Peyer's patch (tissue), 4 donors: ENCODE results near the gene SRPK3. TPM values are rescaled to one million over a fixed set of nuclear protein-coding genes. Genes with fewer than 3 reads are reported as not detected.

Experiments used
- DNase-seq, 3 donors: peaks; one replicate each; pipeline ENCODE4 v3.0.0-alpha.2; 2017 to 2019
- H3K27ac ChIP-seq, 4 donors: fragments of 200-600 bp; sonication (generic); one replicate each; pipeline ENCODE4 v1.5.1; 2016 to 2019
- H3K27me3 ChIP-seq, 2 donors: fragments of 200-600 bp; sonication (generic); one replicate each; pipeline ENCODE4 v1.5.1; 2019
- H3K36me3 ChIP-seq, 3 donors: fragments of 200-600 bp; sonication (generic); one replicate each; pipeline ENCODE4 v1.5.1; 2016 to 2019
- H3K4me1 ChIP-seq, 4 donors: fragments of 200-600 bp; sonication (generic); one replicate each; pipeline ENCODE4 v1.5.1; 2016 to 2019
- H3K4me3 ChIP-seq, 4 donors: fragments of 200-600 bp; sonication (generic); 1 replicate in 3 of 4; 2 replicates in 1 of 4; pipeline ENCODE4 v1.5.1; 2016 to 2019; ENCODE audit warnings: mild to moderate bottlenecking in 1 of 4
- H3K9me3 ChIP-seq, 4 donors: fragments of 200-600 bp; sonication (generic); one replicate each; pipeline ENCODE4 v1.5.1; 2016 to 2019; ENCODE audit warnings: mild to moderate bottlenecking in 1 of 4
- POLR2A ChIP-seq, 2 donors: fragments of 450-650 bp; IDR thresholded peaks; one replicate each; pipeline ENCODE4 v1.5.1; 2017; ENCODE audit warnings: antibody characterized with exemption in 2 of 2, mild to moderate bottlenecking in 2 of 2, moderate library complexity in 2 of 2
- total RNA-seq, 4 donors: library from RNA; depleted of rRNA; stranded (reverse); fragments of >200 nt; gene quantifications; one replicate each; pipeline ENCODE4 v1.1.0, GENCODE V29; 2016
- TF ChIP-seq, protein P1 (sequence below), 6 experiments: fragments of 450-650 bp in 4 of 6; fragments of 200-600 bp in 2 of 6; sonication (generic) in 1 of 6; IDR thresholded peaks; one replicate each; pipeline ENCODE4 v1.5.1; 2017 to 2019; ENCODE audit warnings: antibody characterized with exemption in 6 of 6, mild to moderate bottlenecking in 3 of 6, moderate library complexity in 1 of 6

Gene SRPK3
- total RNA-seq, 4 donors from 2014 or later: 1.7 TPM; not detected in 3

DNA sequence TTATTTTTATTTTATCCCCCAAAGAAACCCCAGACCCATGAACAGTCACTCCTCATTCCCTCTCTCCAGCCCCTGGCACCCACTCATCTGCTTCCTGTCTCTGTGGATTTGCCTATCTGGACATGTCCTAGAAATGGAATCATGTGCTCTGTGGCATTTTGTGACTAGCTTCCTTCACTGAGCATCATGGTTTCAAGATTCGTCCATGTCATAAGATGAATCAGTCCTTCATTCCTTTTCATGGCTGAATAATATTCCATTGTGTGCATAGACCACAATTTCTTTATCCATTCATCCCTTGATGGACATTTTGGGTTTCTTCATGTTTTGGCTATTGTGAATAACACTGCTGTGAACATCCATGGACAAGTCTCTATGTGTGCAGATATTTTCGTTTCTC lies 46.0 kb upstream of the SRPK3 start:
- no peak for TF ChIP-seq POLR2A (IDR thresholded peaks at IDR 0.05)
- TF ChIP-seq, protein P1, sequence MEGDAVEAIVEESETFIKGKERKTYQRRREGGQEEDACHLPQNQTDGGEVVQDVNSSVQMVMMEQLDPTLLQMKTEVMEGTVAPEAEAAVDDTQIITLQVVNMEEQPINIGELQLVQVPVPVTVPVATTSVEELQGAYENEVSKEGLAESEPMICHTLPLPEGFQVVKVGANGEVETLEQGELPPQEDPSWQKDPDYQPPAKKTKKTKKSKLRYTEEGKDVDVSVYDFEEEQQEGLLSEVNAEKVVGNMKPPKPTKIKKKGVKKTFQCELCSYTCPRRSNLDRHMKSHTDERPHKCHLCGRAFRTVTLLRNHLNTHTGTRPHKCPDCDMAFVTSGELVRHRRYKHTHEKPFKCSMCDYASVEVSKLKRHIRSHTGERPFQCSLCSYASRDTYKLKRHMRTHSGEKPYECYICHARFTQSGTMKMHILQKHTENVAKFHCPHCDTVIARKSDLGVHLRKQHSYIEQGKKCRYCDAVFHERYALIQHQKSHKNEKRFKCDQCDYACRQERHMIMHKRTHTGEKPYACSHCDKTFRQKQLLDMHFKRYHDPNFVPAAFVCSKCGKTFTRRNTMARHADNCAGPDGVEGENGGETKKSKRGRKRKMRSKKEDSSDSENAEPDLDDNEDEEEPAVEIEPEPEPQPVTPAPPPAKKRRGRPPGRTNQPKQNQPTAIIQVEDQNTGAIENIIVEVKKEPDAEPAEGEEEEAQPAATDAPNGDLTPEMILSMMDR (IDR thresholded peaks at IDR 0.05): no peak
- no peaks in the 10 kb centered on the region for H3K27me3 ChIP-seq
- no peaks in the 10 kb centered on the region for H3K9me3 ChIP-seq
- no peak overlapping the region for H3K4me3 ChIP-seq
- H3K4me1 ChIP-seq: peaks cover 0 to 1% (median 0%) of the 10 kb centered on the region in 4 donors
- no peak for DNase-seq
- H3K36me3 ChIP-seq: peaks cover 0 to 7% (median 0%) of the 10 kb centered on the region in 3 donors
- no peak overlapping the region for H3K27ac ChIP-seq

DNA sequence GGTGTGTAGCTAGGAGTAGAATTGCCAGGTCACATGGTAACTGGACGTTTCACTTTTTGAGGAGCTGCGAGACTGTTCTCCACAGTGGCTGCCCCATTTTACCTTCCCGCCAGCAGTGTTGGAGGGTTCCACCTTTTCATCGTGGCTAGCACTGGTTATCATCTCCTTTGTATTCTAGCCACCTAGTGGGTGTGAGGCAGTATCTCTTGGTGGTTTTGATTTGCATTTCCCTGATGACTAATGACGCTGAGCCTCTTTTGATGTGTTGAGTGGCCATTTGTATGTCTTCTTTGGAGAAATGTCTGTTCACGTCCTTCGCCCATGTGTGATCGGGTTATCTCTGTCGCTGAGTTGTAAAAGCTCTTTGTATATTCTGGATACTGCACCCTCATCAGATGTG lies 45.6 kb upstream of the SRPK3 start:
- TF ChIP-seq, protein P1 (IDR thresholded peaks at IDR 0.05): peak in 3 of 6 experiments; percentile 9 to 13 (median 11)
- TF ChIP-seq POLR2A (IDR thresholded peaks at IDR 0.05): no peak
- H3K4me3 ChIP-seq: no peak overlapping the region
- no peaks in the 10 kb centered on the region for H3K9me3 ChIP-seq
- H3K36me3 ChIP-seq: peaks cover 0 to 7% (median 0%) of the 10 kb centered on the region in 3 donors
- no peaks in the 10 kb centered on the region for H3K27me3 ChIP-seq
- H3K4me1 ChIP-seq: peaks cover 0 to 6% (median 0%) of the 10 kb centered on the region in 4 donors
- no peak overlapping the region for H3K27ac ChIP-seq
- no peak for DNase-seq

DNA sequence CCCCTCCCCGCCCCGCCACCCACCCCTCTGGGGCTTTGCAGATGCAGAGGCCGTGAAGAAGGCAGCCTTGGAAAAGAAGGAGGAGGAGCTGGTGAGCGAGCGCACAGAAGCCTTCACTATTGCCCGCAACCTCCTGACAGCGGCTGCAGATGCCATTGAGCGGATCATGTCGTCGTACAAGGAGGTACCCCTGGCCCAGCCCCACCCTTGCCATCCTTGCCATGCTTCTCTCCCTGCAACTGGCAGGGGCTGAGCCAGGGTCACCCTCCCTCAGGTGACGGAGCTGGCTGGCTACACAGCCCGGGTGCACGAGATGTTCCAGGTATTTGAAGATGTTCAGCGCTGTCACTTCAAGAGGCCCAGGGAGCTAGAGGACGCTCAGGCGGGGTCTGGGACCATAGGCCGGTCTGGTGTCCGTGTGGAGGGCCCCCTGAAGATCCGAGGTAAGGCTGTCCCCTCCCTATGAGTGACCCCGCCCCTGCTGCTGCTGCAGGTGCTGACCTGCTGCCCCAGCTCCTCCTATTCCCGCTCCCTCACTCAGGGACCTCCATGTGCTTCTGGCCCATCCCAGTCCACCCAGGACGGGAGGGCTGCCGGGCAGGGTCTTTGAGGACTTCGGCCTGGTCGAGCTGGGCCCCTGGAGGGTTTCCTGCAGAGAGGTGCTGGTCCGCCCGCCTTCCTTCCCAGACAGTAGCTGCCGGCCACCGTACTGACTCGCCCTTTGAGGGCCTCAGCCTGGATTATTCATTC lies 44.6 kb upstream of the SRPK3 start:
- TF ChIP-seq, protein P1 (IDR thresholded peaks at IDR 0.05): no peak
- no peak for TF ChIP-seq POLR2A (IDR thresholded peaks at IDR 0.05)
- DNase-seq: no peak
- peaks cover 0 to 7% (median 0%) of the 10 kb centered on the region in 3 donors for H3K36me3 ChIP-seq
- H3K27ac ChIP-seq: peak overlapping the region in 2 of 4 donors; percentile 45 to 67
- no peaks in the 10 kb centered on the region for H3K9me3 ChIP-seq
- H3K4me1 ChIP-seq: peaks cover 0 to 8% (median 0%) of the 10 kb centered on the region in 4 donors
- no peak overlapping the region for H3K4me3 ChIP-seq
- no peaks in the 10 kb centered on the region for H3K27me3 ChIP-seq

DNA sequence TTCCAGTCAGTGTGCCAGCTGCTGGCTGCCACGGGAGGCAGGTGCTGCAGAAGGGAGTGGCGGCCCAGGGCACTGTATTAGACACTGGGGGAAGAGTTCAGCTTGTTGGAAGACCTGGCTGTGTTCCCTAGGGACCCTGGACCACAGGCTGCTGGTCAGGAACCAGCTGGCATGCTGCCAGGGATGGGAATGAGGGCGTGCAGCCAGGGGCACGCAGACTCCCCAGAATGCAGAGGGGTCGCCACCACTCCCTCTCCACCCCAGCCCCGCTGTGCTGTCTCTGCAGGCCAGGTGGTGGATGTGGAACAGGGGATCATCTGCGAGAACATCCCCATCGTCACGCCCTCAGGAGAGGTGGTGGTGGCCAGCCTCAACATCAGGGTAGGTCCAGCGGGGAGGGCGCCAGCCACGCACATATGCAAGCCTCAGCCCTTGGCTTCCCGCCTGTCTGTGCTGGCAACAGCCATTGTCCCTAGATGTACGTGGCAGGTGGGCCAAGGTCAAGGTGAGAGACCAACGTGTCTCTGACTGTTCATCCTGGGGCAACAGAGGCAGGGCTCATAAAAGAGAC lies 43.9 kb upstream of the SRPK3 start:
- Histone ChIP-seq H3K36me3 (peaks cover 0 to 7% (median 0%) of the 10 kb centered on the region in 3 donors), H3K4me3 (no peak overlapping the region), H3K4me1 (peaks cover 0 to 8% (median 0%) of the 10 kb centered on the region in 4 donors), H3K9me3 (no peaks in the 10 kb centered on the region), H3K27me3 (no peaks in the 10 kb centered on the region), H3K27ac (peak overlapping the region in 2 of 4 donors; percentile 45 to 67)
- peak in 2 of 3 donors; percentile 64 to 70 for DNase-seq
- no peak for TF ChIP-seq POLR2A (IDR thresholded peaks at IDR 0.05)
- TF ChIP-seq, protein P1 (IDR thresholded peaks at IDR 0.05): no peak

DNA sequence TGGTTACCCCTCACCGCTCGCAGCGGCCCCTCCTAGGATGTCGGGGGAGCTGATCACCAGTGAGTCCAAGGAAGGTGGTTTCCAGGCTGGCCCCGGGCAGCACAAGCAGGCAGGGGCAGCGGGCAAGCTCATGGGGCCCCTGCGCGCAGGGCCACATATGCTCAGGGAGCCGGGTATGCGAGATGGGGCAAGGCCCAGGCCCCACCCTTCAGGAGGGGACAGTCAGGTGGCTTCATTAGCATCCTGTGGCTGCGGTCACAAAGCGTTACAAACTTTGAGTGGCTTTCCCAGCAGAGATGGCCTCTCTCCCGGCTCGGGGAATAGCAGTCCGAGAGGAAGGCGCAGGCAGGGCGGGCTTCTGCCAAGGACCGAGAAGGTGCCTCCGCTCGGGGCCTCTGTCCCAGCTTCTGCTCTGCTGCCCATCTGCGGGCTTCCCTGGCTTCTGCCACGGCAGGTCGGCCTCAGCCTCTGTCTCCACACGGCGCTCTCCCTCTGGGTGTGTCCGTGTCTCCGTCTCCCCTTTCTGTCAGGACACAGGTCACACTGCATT lies 42.7 kb upstream of the SRPK3 start:
- Histone ChIP-seq H3K4me1 (peaks cover 0 to 13% (median 0%) of the 10 kb centered on the region in 4 donors), H3K36me3 (peaks cover 0 to 7% (median 0%) of the 10 kb centered on the region in 3 donors), H3K9me3 (no peaks in the 10 kb centered on the region), H3K4me3 (no peak overlapping the region), H3K27me3 (no peaks in the 10 kb centered on the region), H3K27ac (peak overlapping the region in 1 of 4 donors; percentile 67)
- no peak for DNase-seq
- TF ChIP-seq, protein P1 (IDR thresholded peaks at IDR 0.05): no peak
- no peak for TF ChIP-seq POLR2A (IDR thresholded peaks at IDR 0.05)
